B cell (primary cell): ENCODE results near the gene CFAP74. TPM values are rescaled to one million over a fixed set of nuclear protein-coding genes. Genes with fewer than 3 reads are reported as not detected.

ENCODE experiments used
- ATAC-seq: fragments of 200-7000 bp; cut with Tn5 transposase; one replicate; pipeline ENCODE4 v1.10.0; 2021; ENCODE audit warnings: low read depth, mild to moderate bottlenecking, moderate number of reproducible peaks, moderate library complexity
- CTCF ChIA-PET: fragments of 350-600 bp; sonication (Branson Sonifier 250); formaldehyde crosslinking; loops from one replicate; lab custom pipeline; 2021; ENCODE audit warnings: antibody characterized with exemption, inconsistent platforms; lab: Charles Lee
- POLR2A ChIA-PET: fragments of 350-600 bp; sonication (Branson Sonifier 250); formaldehyde crosslinking; loops from one replicate; lab custom pipeline; 2021; ENCODE audit warnings: antibody characterized with exemption; lab: Charles Lee
- DNase-seq: peaks from one replicate; pipeline ENCODE4 v3.0.0; 2013
- H2AFZ ChIP-seq: 2 replicates; pipeline ENCODE4 v1.6.1; 2012; ENCODE audit warnings: mild to moderate bottlenecking, low read depth, low read length; ENCODE audit not compliant: insufficient read depth, poor library complexity, severe bottlenecking
- H3K27ac ChIP-seq, 2 donors: 1 replicate in 1 of 2; 2 replicates in 1 of 2; pipeline ENCODE4 v1.5.1; 2012 to 2013; ENCODE audit warnings: low read length in 2 of 2, mild to moderate bottlenecking in 2 of 2, moderate library complexity in 1 of 2
- H3K27me3 ChIP-seq, 4 experiments: fragments of 200-600 bp in 1 of 4; sonication (generic) in 1 of 4; replicated peaks in 1 of 4; 1 replicate in 2 of 4; 2 replicates in 2 of 4; pipeline versions ENCODE4 v1.6.1 to v1.7.0; 2013 to 2016; ENCODE audit warnings: low read length in 3 of 4, mild to moderate bottlenecking in 2 of 4, mixed read lengths in 1 of 4, moderate library complexity in 1 of 4; ENCODE audit not compliant: insufficient read depth in 4 of 4, control insufficient read depth in 3 of 4; ENCODE audit errors: control extremely low read depth in 1 of 4
- H3K36me3 ChIP-seq, 2 experiments: replicated peaks in 1 of 2; 1 replicate in 1 of 2; 2 replicates in 1 of 2; pipeline versions ENCODE4 v1.6.1 to v1.7.1; 2013; ENCODE audit warnings: low read length in 1 of 2; ENCODE audit not compliant: insufficient read depth in 2 of 2, control insufficient read depth in 1 of 2; ENCODE audit errors: control extremely low read depth in 1 of 2, extremely low read depth in 1 of 2
- H3K4me1 ChIP-seq, 2 donors: fragments of 200-600 bp in 1 of 2; sonication (generic) in 1 of 2; 1 replicate in 1 of 2; 2 replicates in 1 of 2; pipeline versions ENCODE4 v1.5.1 to v1.6.1; 2013 to 2017; ENCODE audit warnings: low read length in 2 of 2; ENCODE audit not compliant: control insufficient read depth in 2 of 2, insufficient read depth in 2 of 2
- H3K4me2 ChIP-seq: replicated peaks from 2 replicates; pipeline ENCODE3; 2012; ENCODE audit warnings: mild to moderate bottlenecking, low read depth, low read length; ENCODE audit not compliant: poor library complexity, severe bottlenecking
- H3K4me3 ChIP-seq, 5 experiments: fragments of 200-600 bp in 1 of 5; sonication (generic) in 1 of 5; 1 replicate in 3 of 5; 2 replicates in 2 of 5; pipeline versions ENCODE4 v1.5.1 to v1.7.0; 2011 to 2016; ENCODE audit warnings: low read length in 4 of 5, mild to moderate bottlenecking in 4 of 5, low read depth in 2 of 5, control low read depth in 1 of 5, moderate library complexity in 1 of 5; ENCODE audit not compliant: insufficient read depth in 1 of 5; ENCODE audit errors: control extremely low read depth in 1 of 5, extremely low read depth in 1 of 5
- H3K79me2 ChIP-seq: fragments of 200-600 bp; sonication (generic); one replicate; pipeline ENCODE4 v1.6.0; 2016; ENCODE audit warnings: low read length; ENCODE audit not compliant: control insufficient read depth, insufficient read depth
- H3K9ac ChIP-seq: fragments of 200-600 bp; sonication (generic); 2 replicates; pipeline ENCODE4 v1.6.1; 2017; ENCODE audit warnings: mild to moderate bottlenecking, low read length, moderate library complexity
- H3K9me3 ChIP-seq, 3 donors: one replicate each; pipeline versions ENCODE4 v1.6.1 to v1.7.1; 2013; ENCODE audit warnings: low read length in 2 of 3; ENCODE audit not compliant: control insufficient read depth in 2 of 3, insufficient read depth in 1 of 3; ENCODE audit errors: control extremely low read depth in 1 of 3
- H4K20me1 ChIP-seq: 2 replicates; pipeline ENCODE4 v1.6.0; 2012; ENCODE audit warnings: mild to moderate bottlenecking, low read length; ENCODE audit not compliant: insufficient read depth, control insufficient read depth, poor library complexity, severe bottlenecking
- H3K27ac Mint-ChIP-seq: one replicate; pipeline ENCODE4 v1.8.0; 2021; ENCODE audit warnings: mixed read lengths
- H3K27me3 Mint-ChIP-seq: one replicate; pipeline ENCODE4 v1.8.0; 2021; ENCODE audit warnings: mixed read lengths
- H3K4me1 Mint-ChIP-seq: one replicate; pipeline ENCODE4 v1.8.0; 2021; ENCODE audit warnings: mixed read lengths
- H3K4me3 Mint-ChIP-seq: one replicate; pipeline ENCODE4 v1.8.0; 2021; ENCODE audit warnings: mixed read lengths
- H3K9me3 Mint-ChIP-seq: one replicate; pipeline ENCODE4 v1.8.0; 2022; ENCODE audit warnings: mixed read lengths; ENCODE audit not compliant: insufficient read depth
- CTCF ChIP-seq: fragments of 200-600 bp; IDR thresholded peaks from one replicate; pipeline ENCODE4 v1.8.0; 2022; ENCODE audit warnings: antibody characterized with exemption, mild to moderate bottlenecking
- EZH2 ChIP-seq: IDR thresholded peaks from 2 replicates; pipeline ENCODE4 v1.6.1; 2012; ENCODE audit warnings: borderline replicate concordance, low read depth, mild to moderate bottlenecking, moderate library complexity, low read length; ENCODE audit not compliant: insufficient read depth, poor library complexity, severe bottlenecking
- WGBS: methylation state at CpG from one replicate; pipeline ENCODE4 v1.1.5; 2013; ENCODE audit warnings: missing lambda C conversion rate; ENCODE audit not compliant: insufficient coverage; 5-methylcytosine and 5-hydroxymethylcytosine counted together
- intact Hi-C: fragments of 100-400 bp; cut with micrococcal nuclease; formaldehyde crosslinking; loops from one replicate; pipeline ENCODE4 v1.10.0; 2022
- polyA plus RNA-seq: library from polyadenylated mRNA; depleted of rRNA; stranded (reverse); fragments of >200 nt; gene quantifications from 2 replicates; pipeline ENCODE4 v1.2.3, GENCODE V29; 2012
- total RNA-seq, 2 donors: library from RNA; stranded (reverse); fragments of 120-200 nt in 1 of 2; gene quantifications; 1 replicate in 1 of 2; 2 replicates in 1 of 2; pipeline versions ENCODE4 v1.2.3 to v1.2.4, GENCODE V29; 2013 to 2022

The CFAP74 gene
- total and polyA plus RNA-seq, 2 donors (not counting 1 experiment from before 2014, with no cell fraction given), result not detected

GRCh38 chr1:2019172-2019543, 15.6 kb upstream of the CFAP74 start, which contains the start of gene GABRD:
TSS of gene GABRD (plus strand) at chr1:2019345. CDS start at chr1:2019424, 79 bp downstream.
- TF ChIP-seq CTCF (no peak), EZH2 (no peak)
- ChIA-PET POLR2A (no interaction called here), CTCF (no interaction called here)
- ATAC-seq, result peak; percentile 31
- Mint-ChIP-seq H3K27ac (peak within 1 kb of the TSS; percentile 66), H3K9me3 (no peaks in the 10 kb centered on the region), H3K4me3 (peak within 1 kb of the TSS; percentile 76), H3K4me1 (peaks cover 7% of the 10 kb centered on the region), H3K27me3 (peaks cover 73% of the 10 kb centered on the region)
- intact Hi-C loops, result no loop called here
- no peak for DNase-seq
- no peaks in the 10 kb centered on the region for H3K79me2 ChIP-seq
- H3K36me3 ChIP-seq, result no peaks in the 10 kb centered on the region
- 2% methylated on average over 47 of the region's 60 CpGs for WGBS
- H3K27ac ChIP-seq, result no peak within 1 kb of the TSS
- H3K9ac ChIP-seq, result no peak within 1 kb of the TSS
- peak within 1 kb of the TSS; percentile 38 for H2AFZ ChIP-seq
- H4K20me1 ChIP-seq, result no peaks in the 10 kb centered on the region
- H3K9me3 ChIP-seq, result peaks cover 0 to 4% (median 0%) of the 10 kb centered on the region in 3 donors
- peaks cover 0 to 62% (median 12%) of the 10 kb centered on the region in 4 experiments for H3K27me3 ChIP-seq
- peaks cover 7 to 16% of the 10 kb centered on the region in 2 donors for H3K4me1 ChIP-seq
- no peak within 1 kb of the TSS for H3K4me3 ChIP-seq
- peak within 1 kb of the TSS; percentile 59 for H3K4me2 ChIP-seq

- CTCF ChIA-PET, result no interaction called here
- H3K27ac ChIP-seq, result no peak overlapping the region
- no peaks in the 10 kb centered on the region for H3K36me3 ChIP-seq
- Mint-ChIP-seq H3K27me3 (peaks cover 70% of the 10 kb centered on the region), H3K27ac (peak overlapping the region; percentile 66), H3K4me1 (peaks cover 7% of the 10 kb centered on the region), H3K4me3 (peak overlapping the region; percentile 76), H3K9me3 (no peaks in the 10 kb centered on the region)
- ATAC-seq (no peak), DNase-seq (no peak)
- peaks cover 0 to 60% (median 12%) of the 10 kb centered on the region in 4 experiments for H3K27me3 ChIP-seq
- peaks cover 0 to 4% (median 0%) of the 10 kb centered on the region in 3 donors for H3K9me3 ChIP-seq
- POLR2A ChIA-PET, result no interaction called here
- H2AFZ ChIP-seq, result peak overlapping the region; percentile 38
- H3K4me3 ChIP-seq, result no peak overlapping the region
- peak overlapping the region; percentile 33 for H3K4me2 ChIP-seq
- peaks cover 7 to 16% of the 10 kb centered on the region in 2 donors for H3K4me1 ChIP-seq
- no peaks in the 10 kb centered on the region for H4K20me1 ChIP-seq
- WGBS, result 17% methylated on average over 35 of the region's 48 CpGs
- no peak overlapping the region for H3K9ac ChIP-seq
- H3K79me2 ChIP-seq, result no peaks in the 10 kb centered on the region
- intact Hi-C loops, result no loop called here
- TF ChIP-seq EZH2 (no peak), CTCF (no peak)
Measured at GRCh38 chr1:2018217-2019171, 14.9 kb upstream of the CFAP74 start.
